A549 (cell line): ENCODE data around the gene PAK2. TPM values are rescaled to one million over a fixed set of nuclear protein-coding genes. Genes with fewer than 3 reads are reported as not detected.

Experiments used
- ATAC-seq, 2 experiments: fragments of 200-7000 bp in 1 of 2; fragments of >200 bp in 1 of 2; cut with Nextera tagmentation in 1 of 2; cut with Tn5 transposase in 1 of 2; 3 replicates each; pipeline versions ENCODE4 v1.8.0 to v1.9.1; 2018 to 2020; ENCODE audit warnings: mild to moderate bottlenecking in 1 of 2, moderate library complexity in 1 of 2
- CTCF ChIA-PET: fragments of 300-600 bp; sonication (Branson Sonifier 250); formaldehyde crosslinking; extraction: SDS; loops from one replicate; lab custom pipeline; 2021; ENCODE audit warnings: antibody characterized with exemption, inconsistent platforms; lab: Yijun Ruan, JAX
- POLR2A ChIA-PET: fragments of 350-600 bp; formaldehyde crosslinking; extraction: SDS; loops from one replicate; lab custom pipeline; 2021; ENCODE audit warnings: antibody characterized with exemption, inconsistent platforms; lab: Yijun Ruan, JAX
- DNase-seq, 2 experiments: peaks; one replicate each; pipeline versions ENCODE4 v3.0.0 to v3.0.0-alpha.2; 2011 to 2016; ENCODE audit warnings: low read depth in 1 of 2, low spot score in 1 of 2
- FAIRE-seq: peaks from 2 replicates; lab custom pipeline; 2011; peaks lifted over from hg19 to GRCh38; lab: Jason Lieb, UNC
- H3K27ac ChIP-seq, 2 experiments: fragments of >200 bp; sonication (Bioruptor Twin); formaldehyde crosslinking; 3 replicates each; pipeline ENCODE4 v1.5.1; 2016 to 2017
- H3K4me1 ChIP-seq: fragments of >200 bp; sonication (Bioruptor Twin); formaldehyde crosslinking; 3 replicates; pipeline ENCODE4 v1.6.1; 2016
- H3K4me2 ChIP-seq: fragments of >200 bp; sonication (Bioruptor Twin); formaldehyde crosslinking; 3 replicates; pipeline ENCODE4 v1.6.1; 2016
- H3K4me3 ChIP-seq: fragments of >200 bp; sonication (Bioruptor Twin); formaldehyde crosslinking; 3 replicates; pipeline ENCODE4 v1.5.1; 2016
- H3K9me3 ChIP-seq: fragments of >200 bp; sonication (Bioruptor Twin); formaldehyde crosslinking; 3 replicates; pipeline ENCODE4 v1.6.1; 2016
- BCL3 ChIP-seq: fragments of >200 bp; sonication (Bioruptor Twin); formaldehyde crosslinking; IDR thresholded peaks from 3 replicates; pipeline ENCODE4 v1.6.1; 2016
- BHLHE40 ChIP-seq: IDR thresholded peaks from 2 replicates; pipeline ENCODE4 v1.6.1; 2012; ENCODE audit warnings: low read depth, low read length, inconsistent platforms
- CBX2 ChIP-seq: fragments of 200-600 bp; sonication (generic); IDR thresholded peaks from 2 replicates; pipeline ENCODE4 v1.6.1; 2016; ENCODE audit warnings: low read depth, mild to moderate bottlenecking, borderline replicate concordance
- CHD4 ChIP-seq: fragments of 200-600 bp; sonication (generic); IDR thresholded peaks from 2 replicates; pipeline ENCODE4 v1.6.1; 2016; ENCODE audit warnings: antibody characterized with exemption, mild to moderate bottlenecking, borderline replicate concordance
- CTCF ChIP-seq: fragments of >200 bp; sonication (Bioruptor Twin); formaldehyde crosslinking; IDR thresholded peaks from 3 replicates; pipeline ENCODE4 v1.5.1; 2016
- EHF ChIP-seq: fragments of 250-450 bp; sonication (Bioruptor Pico); IDR thresholded peaks from 2 replicates; pipeline ENCODE4 v1.5.0; 2020; ENCODE audit warnings: mild to moderate bottlenecking
- HDAC2 ChIP-seq: fragments of 200-600 bp; sonication (generic); IDR thresholded peaks from 2 replicates; pipeline ENCODE4 v1.6.1; 2016
- HEYL ChIP-seq: fragments of 250-450 bp; sonication (Bioruptor Pico); IDR thresholded peaks from 2 replicates; pipeline ENCODE4 v1.8.0; 2021; ENCODE audit warnings: mild to moderate bottlenecking, moderate library complexity
- HOXB13 ChIP-seq: fragments of 250-450 bp; sonication (Bioruptor Pico); IDR thresholded peaks from 2 replicates; pipeline ENCODE4 v1.5.0; 2020; ENCODE audit warnings: low read depth, mild to moderate bottlenecking, moderate library complexity
- HOXB5 ChIP-seq: fragments of 250-450 bp; sonication (Bioruptor Pico); IDR thresholded peaks from 2 replicates; pipeline ENCODE4 v1.5.0; 2020; ENCODE audit warnings: mild to moderate bottlenecking, moderate library complexity
- JUN ChIP-seq, 2 experiments: fragments of >200 bp; sonication (Bioruptor Twin); formaldehyde crosslinking; IDR thresholded peaks; 2 replicates in 1 of 2; 3 replicates in 1 of 2; pipeline ENCODE4 v1.6.1; 2016 to 2017
- KDM5A ChIP-seq: fragments of 200-600 bp; sonication (generic); IDR thresholded peaks from 2 replicates; pipeline ENCODE4 v1.6.1; 2016; ENCODE audit warnings: antibody characterized with exemption, mild to moderate bottlenecking
- MAX ChIP-seq: IDR thresholded peaks from 2 replicates; pipeline ENCODE4 v1.6.1; 2012
- NFE2L2 ChIP-seq: fragments of 150-350 bp; conservative IDR thresholded peaks from 2 replicates; pipeline ENCODE4 v1.6.1; 2014; ENCODE audit warnings: low read length
- NR3C1 ChIP-seq: fragments of >200 bp; sonication (Bioruptor Twin); formaldehyde crosslinking; IDR thresholded peaks from 3 replicates; pipeline ENCODE4 v1.6.1; 2017
- PHF8 ChIP-seq: fragments of 200-600 bp; sonication (generic); IDR thresholded peaks from 2 replicates; pipeline ENCODE4 v1.6.1; 2016; ENCODE audit warnings: low read depth, mild to moderate bottlenecking, antibody characterized with exemption, moderate library complexity, borderline replicate concordance
- POLR2A ChIP-seq: IDR thresholded peaks from 2 replicates; pipeline ENCODE4 v1.6.1; 2012; ENCODE audit warnings: mild to moderate bottlenecking, low read length
- RAD21 ChIP-seq, 2 experiments: fragments of >200 bp in 1 of 2; sonication (Bioruptor Twin) in 1 of 2; formaldehyde crosslinking in 1 of 2; IDR thresholded peaks in 1 of 2; conservative IDR thresholded peaks in 1 of 2; 2 replicates in 1 of 2; 3 replicates in 1 of 2; pipeline ENCODE4 v1.6.1; 2012 to 2018; ENCODE audit warnings: inconsistent platforms in 1 of 2
- SREBF2 ChIP-seq: fragments of 450-650 bp; IDR thresholded peaks from 2 replicates; pipeline ENCODE4 v1.6.1; 2014; ENCODE audit warnings: mild to moderate bottlenecking, moderate library complexity
- ZNF302 ChIP-seq: fragments of 250-450 bp; sonication (Bioruptor Pico); IDR thresholded peaks from 2 replicates; pipeline ENCODE4 v1.9.0; 2021; ENCODE audit warnings: inconsistent platforms, mild to moderate bottlenecking, moderate library complexity
- WGBS: methylation state at CpG from one replicate; pipeline ENCODE4 v1.1.6; 2017; ENCODE audit errors: missing lambda C conversion rate; 5-methylcytosine and 5-hydroxymethylcytosine counted together
- polyA plus RNA-seq, 4 experiments: library from polyadenylated mRNA; depleted of rRNA in 3 of 4; stranded (reverse); fragments of >200 nt; fragmentation: RNase III in 1 of 4; extraction: RNeasy Plus Mini Kit Qiagen cat#74134 plus additional on column Dnase treatment in 1 of 4; gene quantifications; 2 replicates in 3 of 4; 3 replicates in 1 of 4; pipeline ENCODE4 v1.2.3, GENCODE V29; 2011 to 2017

The PAK2 gene
- polyA plus RNA-seq, 2 of the 4 experiments (the other 2 are of a cell fraction): 33.0 to 49.8 TPM

GRCh38 chr3:196867507-196868296, 128.0 kb downstream of the PAK2 start, which contains the start of gene SENP5:
Gene SENP5 (plus strand): TSS chr3:196867920. CDS start chr3:196885182, 17,262 bp downstream.
- ChIA-PET POLR2A (interaction anchor here (0.5 to 2.2 kb wide), 18 partner anchors 10 to 450 kb away, joined by 3 to 13 read pairs (median 4); partner anchors contain the start of genes CEP19, FBXO45, NCBP2 and PAK2), CTCF (interaction anchor here (1.3 kb wide), 2 partner anchors 74 to 137 kb away, joined by 3 to 4 read pairs; no protein-coding TSS in a partner anchor)
- Histone ChIP-seq H3K9me3 (0 out of 3 replicates have a peak, but pooled peaks cover 5% of the 10 kb centered on the region), H3K4me1 (peaks cover 10% of the 10 kb centered on the region; the same call in 2 of the 3 replicates), H3K27ac (peak within 1 kb of the TSS; percentile 78 to 99), H3K4me2 (peak within 1 kb of the TSS; percentile 86), H3K4me3 (peak within 1 kb of the TSS; percentile 79)
- TF ChIP-seq CTCF (0 out of 3 replicates have a peak, but pooled peaks have one; percentile 12), CBX2 (no peak), POLR2A (peak; percentile 87), HDAC2 (no peak), MAX (peak; percentile 22; the same call in 1 of the 2 replicates), NR3C1 (no peak), CHD4 (no peak), HOXB13 (CRISPR knock-in tag) (no peak), HEYL (no peak), JUN (IDR thresholded peaks at IDR 0.05) (peak; percentile 69 to 82; a peak in 4 of 5 replicates), BCL3 (peak; percentile 83), PHF8 (peak; percentile 88), KDM5A (peak; percentile 79)
- ATAC-seq: peak; percentile 93 to 95
- DNase-seq: peak; percentile 48 to 87
- no peak for FAIRE-seq
- WGBS: 9% methylated on average over 8 of the region's 93 CpGs

- Histone ChIP-seq H3K4me2 (peak overlapping the region; percentile 86), H3K27ac (peak overlapping the region; percentile 78 to 99), H3K9me3 (0 out of 3 replicates have a peak, but pooled peaks cover under 1% of the 10 kb centered on the region), H3K4me1 (peaks cover 10% of the 10 kb centered on the region; the same call in 2 of the 3 replicates), H3K4me3 (peak overlapping the region; percentile 79)
- ATAC-seq: peak; percentile 57 to 73
- ChIA-PET POLR2A (interaction anchor here (0.5 to 2.2 kb wide), 16 partner anchors 9 to 451 kb away, joined by 3 to 13 read pairs (median 4); partner anchors contain the start of genes CEP19, FBXO45, NCBP2 and PAK2), CTCF (interaction anchor here (1.3 kb wide), 2 partner anchors 73 to 137 kb away, joined by 3 to 4 read pairs; no protein-coding TSS in a partner anchor)
- DNase-seq: peak in 1 of 2 experiments; percentile 15
- 3% methylated on average over 13 of the region's 29 CpGs for WGBS
- TF ChIP-seq BHLHE40 (no peak), NR3C1 (no peak), EHF (CRISPR knock-in tag) (no peak), HEYL (no peak), SREBF2 (no peak), NFE2L2 (no peak), ZNF302 (CRISPR knock-in tag) (no peak), POLR2A (no peak), PHF8 (no peak), HOXB5 (CRISPR knock-in tag) (no peak), RAD21 (conservative IDR thresholded peaks at IDR 0.05 in 1 of 2, IDR thresholded peaks at IDR 0.05 in 1 of 2) (no peak)
- FAIRE-seq: no peak
Observed at GRCh38 chr3:196868297-196868661, 128.6 kb downstream of the PAK2 start.
